Measurements from ENCODE around the gene CCDC9B.
A peak's percentile ranks its signal among the peaks of the same experiment; 100 is the strongest.

Gene CCDC9B

GRCh38 chr15:40282147-40282868, 58.4 kb downstream of the CCDC9B start:
- ChIA-PET CTCF (interaction anchor here (0.7 to 17.3 kb wide), 6 partner anchors 8 to 236 kb away, joined by 3 to 287 read pairs (median 4); partner anchors contain the start of genes INAFM2 and PLCB2), POLR2A (no interaction called here)
- DNase-seq (ENCODE audit: low read depth, low spot score): no peak
- TF ChIP-seq, protein P1, sequence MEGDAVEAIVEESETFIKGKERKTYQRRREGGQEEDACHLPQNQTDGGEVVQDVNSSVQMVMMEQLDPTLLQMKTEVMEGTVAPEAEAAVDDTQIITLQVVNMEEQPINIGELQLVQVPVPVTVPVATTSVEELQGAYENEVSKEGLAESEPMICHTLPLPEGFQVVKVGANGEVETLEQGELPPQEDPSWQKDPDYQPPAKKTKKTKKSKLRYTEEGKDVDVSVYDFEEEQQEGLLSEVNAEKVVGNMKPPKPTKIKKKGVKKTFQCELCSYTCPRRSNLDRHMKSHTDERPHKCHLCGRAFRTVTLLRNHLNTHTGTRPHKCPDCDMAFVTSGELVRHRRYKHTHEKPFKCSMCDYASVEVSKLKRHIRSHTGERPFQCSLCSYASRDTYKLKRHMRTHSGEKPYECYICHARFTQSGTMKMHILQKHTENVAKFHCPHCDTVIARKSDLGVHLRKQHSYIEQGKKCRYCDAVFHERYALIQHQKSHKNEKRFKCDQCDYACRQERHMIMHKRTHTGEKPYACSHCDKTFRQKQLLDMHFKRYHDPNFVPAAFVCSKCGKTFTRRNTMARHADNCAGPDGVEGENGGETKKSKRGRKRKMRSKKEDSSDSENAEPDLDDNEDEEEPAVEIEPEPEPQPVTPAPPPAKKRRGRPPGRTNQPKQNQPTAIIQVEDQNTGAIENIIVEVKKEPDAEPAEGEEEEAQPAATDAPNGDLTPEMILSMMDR (IDR thresholded peaks at IDR 0.05; ENCODE audit: insufficient read depth, low read length, missing control alignments): peak; percentile 34
- H3K4me3 ChIP-seq (ENCODE audit: low read depth, low read length): peak overlapping the region; percentile 40

GRCh38 chr15:40281801-40282146, 59.0 kb downstream of the CCDC9B start:
- no peak for DNase-seq (ENCODE audit: low read depth, low spot score)
- peak overlapping the region; percentile 40 for H3K4me3 ChIP-seq (ENCODE audit: low read depth, low read length)
- TF ChIP-seq, protein P1 (IDR thresholded peaks at IDR 0.05; ENCODE audit: insufficient read depth, low read length, missing control alignments): no peak
- ChIA-PET CTCF (interaction anchor here (0.7 kb wide), 1 partner anchor 9 kb away, joined by 3 read pairs; no protein-coding TSS in a partner anchor), POLR2A (no interaction called here)

Measured in AG04449 (cell line).